ENCODE results near the gene TMEM132D.

TMEM132D gene

GRCh38 chr12:129772501-129773493, 131.0 kb downstream of the TMEM132D start:
- H3K9ac ChIP-seq (ENCODE audit: low read length) = no peak overlapping the region
- H3K9me3 ChIP-seq (ENCODE audit: low read length) = no peaks in the 10 kb centered on the region
- H3K4me1 ChIP-seq (ENCODE audit: insufficient read depth, low read length) = no peaks in the 10 kb centered on the region
- H3K27me3 ChIP-seq (ENCODE audit: control insufficient read depth in 1 of 2, insufficient read depth in 2 of 2, low read length in 2 of 2) = no peaks in the 10 kb centered on the region
- no peaks in the 10 kb centered on the region for H3K36me3 ChIP-seq (ENCODE audit: insufficient read depth, low read length)
- H3K4me3 ChIP-seq (ENCODE audit: low read depth in 1 of 2, low read length in 2 of 2) = no peak overlapping the region
- H3K27ac ChIP-seq (ENCODE audit: low read depth, low read length) = no peak overlapping the region

- Histone ChIP-seq H3K4me1 (ENCODE audit: insufficient read depth, low read length) (no peaks in the 10 kb centered on the region), H3K27ac (ENCODE audit: low read depth, low read length) (no peak overlapping the region), H3K4me3 (ENCODE audit: low read depth in 1 of 2, low read length in 2 of 2) (no peak overlapping the region), H3K9me3 (ENCODE audit: low read length) (peaks cover 4% of the 10 kb centered on the region), H3K9ac (ENCODE audit: low read length) (no peak overlapping the region), H3K27me3 (ENCODE audit: control insufficient read depth in 1 of 2, insufficient read depth in 2 of 2, low read length in 2 of 2) (no peaks in the 10 kb centered on the region), H3K36me3 (ENCODE audit: insufficient read depth, low read length) (no peaks in the 10 kb centered on the region)
Observed at GRCh38 chr12:129771238-129771637, 132.6 kb downstream of the TMEM132D start.

GRCh38 chr12:129765719-129766118, 138.1 kb downstream of the TMEM132D start:
- H3K4me3 ChIP-seq (ENCODE audit: low read depth in 1 of 2, low read length in 2 of 2) = no peak overlapping the region
- H3K4me1 ChIP-seq (ENCODE audit: insufficient read depth, low read length) = no peaks in the 10 kb centered on the region
- H3K9ac ChIP-seq (ENCODE audit: low read length) = no peak overlapping the region
- no peak overlapping the region for H3K27ac ChIP-seq (ENCODE audit: low read depth, low read length)
- H3K36me3 ChIP-seq (ENCODE audit: insufficient read depth, low read length) = no peaks in the 10 kb centered on the region
- H3K9me3 ChIP-seq (ENCODE audit: low read length) = peaks cover 5% of the 10 kb centered on the region
- H3K27me3 ChIP-seq (ENCODE audit: control insufficient read depth in 1 of 2, insufficient read depth in 2 of 2, low read length in 2 of 2) = no peaks in the 10 kb centered on the region

- no peaks in the 10 kb centered on the region for H3K4me1 ChIP-seq (ENCODE audit: insufficient read depth, low read length)
- no peaks in the 10 kb centered on the region for H3K27me3 ChIP-seq (ENCODE audit: control insufficient read depth in 1 of 2, insufficient read depth in 2 of 2, low read length in 2 of 2)
- H3K9ac ChIP-seq (ENCODE audit: low read length) = no peak overlapping the region
- H3K36me3 ChIP-seq (ENCODE audit: insufficient read depth, low read length) = no peaks in the 10 kb centered on the region
- H3K9me3 ChIP-seq (ENCODE audit: low read length) = peaks cover 5% of the 10 kb centered on the region
- H3K4me3 ChIP-seq (ENCODE audit: low read depth in 1 of 2, low read length in 2 of 2) = no peak overlapping the region
- no peak overlapping the region for H3K27ac ChIP-seq (ENCODE audit: low read depth, low read length)
Observed at GRCh38 chr12:129762436-129762835, 141.4 kb downstream of the TMEM132D start.

DNA sequence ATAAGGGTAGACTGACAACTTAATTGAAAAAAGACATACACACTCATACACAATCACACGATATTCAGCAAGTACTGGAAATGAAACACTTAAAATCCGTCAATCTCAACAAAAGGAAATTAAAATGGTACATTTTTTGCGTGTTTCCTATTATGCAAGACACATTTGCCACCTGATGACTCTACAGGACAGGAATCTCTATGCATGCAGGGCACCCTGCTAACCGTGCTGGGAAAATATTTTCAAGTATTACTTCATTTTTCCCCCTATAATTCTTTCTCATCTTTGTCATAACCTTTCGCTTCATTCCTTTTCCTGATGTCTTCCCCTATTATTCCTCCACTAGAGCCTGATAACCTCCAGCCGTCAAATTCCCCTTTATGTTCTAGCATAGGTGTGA, 150.2 kb downstream of the TMEM132D start:
- H3K36me3 ChIP-seq (ENCODE audit: insufficient read depth, low read length) = no peaks in the 10 kb centered on the region
- H3K4me3 ChIP-seq (ENCODE audit: low read depth in 1 of 2, low read length in 2 of 2) = no peak overlapping the region
- no peaks in the 10 kb centered on the region for H3K9me3 ChIP-seq (ENCODE audit: low read length)
- no peak overlapping the region for H3K27ac ChIP-seq (ENCODE audit: low read depth, low read length)
- no peak overlapping the region for H3K9ac ChIP-seq (ENCODE audit: low read length)
- no peaks in the 10 kb centered on the region for H3K27me3 ChIP-seq (ENCODE audit: control insufficient read depth in 1 of 2, insufficient read depth in 2 of 2, low read length in 2 of 2)
- H3K4me1 ChIP-seq (ENCODE audit: insufficient read depth, low read length) = no peaks in the 10 kb centered on the region

DNA sequence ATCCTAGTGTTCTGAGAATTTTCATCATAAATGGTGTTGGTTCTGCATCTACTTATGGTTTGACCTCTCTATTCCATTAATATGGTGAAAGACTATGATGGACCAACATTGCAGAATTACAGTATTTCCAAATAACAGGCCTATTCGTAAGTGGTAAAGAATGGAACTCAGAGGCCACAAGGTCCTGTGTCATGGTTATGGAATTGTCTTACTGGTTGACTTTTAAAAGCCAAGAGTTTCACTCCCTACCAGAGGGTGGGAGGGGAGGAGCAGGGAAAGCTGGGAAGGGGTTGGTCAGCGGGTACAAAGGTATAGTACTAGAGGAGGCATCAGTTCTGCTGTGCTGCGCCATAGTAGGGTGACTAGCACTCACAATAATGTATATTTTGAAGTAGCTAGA, 153.4 kb downstream of the TMEM132D start:
- no peak overlapping the region for H3K9ac ChIP-seq (ENCODE audit: low read length)
- H3K36me3 ChIP-seq (ENCODE audit: insufficient read depth, low read length) = no peaks in the 10 kb centered on the region
- H3K4me1 ChIP-seq (ENCODE audit: insufficient read depth, low read length) = no peaks in the 10 kb centered on the region
- no peaks in the 10 kb centered on the region for H3K9me3 ChIP-seq (ENCODE audit: low read length)
- no peaks in the 10 kb centered on the region for H3K27me3 ChIP-seq (ENCODE audit: control insufficient read depth in 1 of 2, insufficient read depth in 2 of 2, low read length in 2 of 2)
- H3K4me3 ChIP-seq (ENCODE audit: low read depth in 1 of 2, low read length in 2 of 2) = no peak overlapping the region
- no peak overlapping the region for H3K27ac ChIP-seq (ENCODE audit: low read depth, low read length)

- no peak overlapping the region for H3K4me3 ChIP-seq (ENCODE audit: low read depth in 1 of 2, low read length in 2 of 2)
- no peak overlapping the region for H3K27ac ChIP-seq (ENCODE audit: low read depth, low read length)
- no peaks in the 10 kb centered on the region for H3K27me3 ChIP-seq (ENCODE audit: control insufficient read depth in 1 of 2, insufficient read depth in 2 of 2, low read length in 2 of 2)
- H3K9me3 ChIP-seq (ENCODE audit: low read length) = no peaks in the 10 kb centered on the region
- no peaks in the 10 kb centered on the region for H3K36me3 ChIP-seq (ENCODE audit: insufficient read depth, low read length)
- no peaks in the 10 kb centered on the region for H3K4me1 ChIP-seq (ENCODE audit: insufficient read depth, low read length)
- H3K9ac ChIP-seq (ENCODE audit: low read length) = no peak overlapping the region
Observed at GRCh38 chr12:129746318-129746717, 157.5 kb downstream of the TMEM132D start.

DNA sequence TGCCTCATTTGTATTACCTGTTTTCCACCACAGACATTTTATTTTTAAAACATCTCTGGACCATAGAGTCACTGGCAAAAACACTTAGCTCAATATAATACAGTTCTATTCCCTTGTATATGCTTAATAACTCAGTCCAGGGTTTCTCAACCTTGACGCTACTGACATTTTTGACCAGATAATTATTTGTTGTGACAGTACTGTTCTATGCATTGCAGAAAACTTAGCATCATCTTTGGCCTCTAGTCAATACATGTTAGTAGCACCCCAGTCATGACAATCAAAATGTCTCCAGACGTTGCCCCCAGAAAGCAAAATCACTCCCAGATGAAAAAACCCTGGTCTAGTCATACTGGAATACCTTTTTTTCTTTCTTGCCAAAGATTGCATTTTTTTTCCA, 174.7 kb downstream of the TMEM132D start:
- Histone ChIP-seq H3K27me3 (ENCODE audit: control insufficient read depth in 1 of 2, insufficient read depth in 2 of 2, low read length in 2 of 2) (no peaks in the 10 kb centered on the region), H3K4me1 (ENCODE audit: insufficient read depth, low read length) (no peaks in the 10 kb centered on the region), H3K36me3 (ENCODE audit: insufficient read depth, low read length) (no peaks in the 10 kb centered on the region), H3K9me3 (ENCODE audit: low read length) (no peaks in the 10 kb centered on the region), H3K9ac (ENCODE audit: low read length) (no peak overlapping the region), H3K27ac (ENCODE audit: low read depth, low read length) (no peak overlapping the region), H3K4me3 (ENCODE audit: low read depth in 1 of 2, low read length in 2 of 2) (no peak overlapping the region)

GRCh38 chr12:129727100-129727499, 176.7 kb downstream of the TMEM132D start:
- no peaks in the 10 kb centered on the region for H3K4me1 ChIP-seq (ENCODE audit: insufficient read depth, low read length)
- no peaks in the 10 kb centered on the region for H3K27me3 ChIP-seq (ENCODE audit: control insufficient read depth in 1 of 2, insufficient read depth in 2 of 2, low read length in 2 of 2)
- no peaks in the 10 kb centered on the region for H3K36me3 ChIP-seq (ENCODE audit: insufficient read depth, low read length)
- H3K4me3 ChIP-seq (ENCODE audit: low read depth in 1 of 2, low read length in 2 of 2) = no peak overlapping the region
- H3K9ac ChIP-seq (ENCODE audit: low read length) = no peak overlapping the region
- no peaks in the 10 kb centered on the region for H3K9me3 ChIP-seq (ENCODE audit: low read length)
- H3K27ac ChIP-seq (ENCODE audit: low read depth, low read length) = no peak overlapping the region

GRCh38 chr12:129723260-129723659, 180.6 kb downstream of the TMEM132D start:
- Histone ChIP-seq H3K9ac (ENCODE audit: low read length) (no peak overlapping the region), H3K9me3 (ENCODE audit: low read length) (no peaks in the 10 kb centered on the region), H3K4me3 (ENCODE audit: low read depth in 1 of 2, low read length in 2 of 2) (no peak overlapping the region), H3K36me3 (ENCODE audit: insufficient read depth, low read length) (no peaks in the 10 kb centered on the region), H3K27ac (ENCODE audit: low read depth, low read length) (no peak overlapping the region), H3K27me3 (ENCODE audit: control insufficient read depth in 1 of 2, insufficient read depth in 2 of 2, low read length in 2 of 2) (no peaks in the 10 kb centered on the region), H3K4me1 (ENCODE audit: insufficient read depth, low read length) (no peaks in the 10 kb centered on the region)

DNA sequence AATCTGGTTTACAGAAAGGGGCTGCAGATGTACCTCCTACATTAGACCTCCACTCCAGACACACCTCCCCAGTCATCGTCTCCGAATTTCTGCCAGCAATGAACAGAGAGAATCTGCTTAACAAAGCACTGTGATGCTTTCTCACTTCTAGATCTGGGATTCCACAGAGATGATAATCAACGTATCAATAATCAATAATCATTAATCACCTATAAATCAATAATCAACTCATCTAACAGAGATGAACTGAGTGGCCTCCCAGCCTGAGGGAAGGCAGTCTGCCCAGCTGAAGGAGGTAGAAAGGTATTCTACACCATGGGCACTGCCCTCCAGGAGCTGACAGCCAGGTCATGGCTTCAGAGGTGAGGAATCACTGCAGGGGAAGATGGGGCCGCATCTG, 183.2 kb downstream of the TMEM132D start:
- no peaks in the 10 kb centered on the region for H3K36me3 ChIP-seq (ENCODE audit: insufficient read depth, low read length)
- H3K9me3 ChIP-seq (ENCODE audit: low read length) = no peaks in the 10 kb centered on the region
- H3K4me1 ChIP-seq (ENCODE audit: insufficient read depth, low read length) = no peaks in the 10 kb centered on the region
- H3K27me3 ChIP-seq (ENCODE audit: control insufficient read depth in 1 of 2, insufficient read depth in 2 of 2, low read length in 2 of 2) = no peaks in the 10 kb centered on the region
- H3K4me3 ChIP-seq (ENCODE audit: low read depth in 1 of 2, low read length in 2 of 2) = no peak overlapping the region
- H3K27ac ChIP-seq (ENCODE audit: low read depth, low read length) = no peak overlapping the region
- no peak overlapping the region for H3K9ac ChIP-seq (ENCODE audit: low read length)

- Histone ChIP-seq H3K9me3 (ENCODE audit: low read length) (no peaks in the 10 kb centered on the region), H3K27me3 (ENCODE audit: control insufficient read depth in 1 of 2, insufficient read depth in 2 of 2, low read length in 2 of 2) (no peaks in the 10 kb centered on the region), H3K36me3 (ENCODE audit: insufficient read depth, low read length) (no peaks in the 10 kb centered on the region), H3K4me1 (ENCODE audit: insufficient read depth, low read length) (no peaks in the 10 kb centered on the region), H3K27ac (ENCODE audit: low read depth, low read length) (no peak overlapping the region), H3K9ac (ENCODE audit: low read length) (no peak overlapping the region), H3K4me3 (ENCODE audit: low read depth in 1 of 2, low read length in 2 of 2) (no peak overlapping the region)
Observed at GRCh38 chr12:129719416-129719815, 184.4 kb downstream of the TMEM132D start.
